ENCODE data around the gene TSHZ2.

The TSHZ2 gene

GRCh38 chr20:53349730-53350129, 377.6 kb downstream of the TSHZ2 start:
- Histone ChIP-seq H4K20me1 (ENCODE audit: insufficient read depth, low read length) (no peaks in the 10 kb centered on the region), H3K9me3 (ENCODE audit: insufficient read depth, low read length) (peaks cover 5% of the 10 kb centered on the region; the same call in 1 of the 2 replicates), H3K79me2 (ENCODE audit: low read length) (no peaks in the 10 kb centered on the region), H3K4me3 (ENCODE audit: low read length) (no peak overlapping the region), H3K9ac (ENCODE audit: low read length) (no peak overlapping the region), H3K4me2 (ENCODE audit: low read length) (no peak overlapping the region), H3K27ac (ENCODE audit: low read length) (no peak overlapping the region), H3K27me3 (ENCODE audit: low read depth, low read length) (0 out of 2 replicates have a peak, but pooled peaks cover 3% of the 10 kb centered on the region), H2AFZ (ENCODE audit: low read depth, low read length) (no peak overlapping the region), H3K36me3 (replicated peaks; ENCODE audit: low read depth, low read length) (peaks cover 7% of the 10 kb centered on the region), H3K4me1 (ENCODE audit: low read length) (peaks cover 30% of the 10 kb centered on the region)
- TF ChIP-seq EZH2phosphoT487 (IDR thresholded peaks at IDR 0.05; ENCODE audit: low read depth) (no peak), CTCF (IDR thresholded peaks at IDR 0.05; ENCODE audit: low read depth, low read length) (no peak)

GRCh38 chr20:53352727-53353440, 380.7 kb downstream of the TSHZ2 start:
- Histone ChIP-seq H3K9me3 (ENCODE audit: insufficient read depth, low read length) (peaks cover 21% of the 10 kb centered on the region), H3K9ac (ENCODE audit: low read length) (no peak overlapping the region), H3K79me2 (ENCODE audit: low read length) (no peaks in the 10 kb centered on the region), H3K36me3 (replicated peaks; ENCODE audit: low read depth, low read length) (peaks cover 25% of the 10 kb centered on the region), H3K27ac (ENCODE audit: low read length) (no peak overlapping the region), H3K27me3 (ENCODE audit: low read depth, low read length) (0 out of 2 replicates have a peak, but pooled peaks cover 3% of the 10 kb centered on the region), H3K4me2 (ENCODE audit: low read length) (no peak overlapping the region), H3K4me1 (ENCODE audit: low read length) (peaks cover 21% of the 10 kb centered on the region), H2AFZ (ENCODE audit: low read depth, low read length) (no peak overlapping the region), H3K4me3 (ENCODE audit: low read length) (no peak overlapping the region), H4K20me1 (ENCODE audit: insufficient read depth, low read length) (no peaks in the 10 kb centered on the region)
- no peak for TF ChIP-seq CTCF (IDR thresholded peaks at IDR 0.05; ENCODE audit: low read depth, low read length)
- no peak for TF ChIP-seq EZH2phosphoT487 (IDR thresholded peaks at IDR 0.05; ENCODE audit: low read depth)

GRCh38 chr20:53354314-53354713, 382.2 kb downstream of the TSHZ2 start:
- peak overlapping the region; percentile 60 for H3K27ac ChIP-seq (ENCODE audit: low read length)
- TF ChIP-seq CTCF (IDR thresholded peaks at IDR 0.05; ENCODE audit: low read depth, low read length), result no peak
- TF ChIP-seq EZH2phosphoT487 (IDR thresholded peaks at IDR 0.05; ENCODE audit: low read depth), result no peak
- H3K79me2 ChIP-seq (ENCODE audit: low read length), result no peaks in the 10 kb centered on the region
- peaks cover 21% of the 10 kb centered on the region for H3K4me1 ChIP-seq (ENCODE audit: low read length)
- H3K4me2 ChIP-seq (ENCODE audit: low read length), result peak overlapping the region; percentile 68
- H4K20me1 ChIP-seq (ENCODE audit: insufficient read depth, low read length), result no peaks in the 10 kb centered on the region
- peaks cover 21% of the 10 kb centered on the region for H3K9me3 ChIP-seq (ENCODE audit: insufficient read depth, low read length)
- H3K9ac ChIP-seq (ENCODE audit: low read length), result no peak overlapping the region
- H3K27me3 ChIP-seq (ENCODE audit: low read depth, low read length), result no peaks in the 10 kb centered on the region
- H3K4me3 ChIP-seq (ENCODE audit: low read length), result peak overlapping the region; percentile 43
- H2AFZ ChIP-seq (ENCODE audit: low read depth, low read length), result no peak overlapping the region
- peaks cover 25% of the 10 kb centered on the region for H3K36me3 ChIP-seq (replicated peaks; ENCODE audit: low read depth, low read length)

- Histone ChIP-seq H3K4me1 (ENCODE audit: low read length) (peaks cover 21% of the 10 kb centered on the region), H3K9me3 (ENCODE audit: insufficient read depth, low read length) (peaks cover 16% of the 10 kb centered on the region), H3K4me2 (ENCODE audit: low read length) (no peak overlapping the region), H3K79me2 (ENCODE audit: low read length) (no peaks in the 10 kb centered on the region), H3K36me3 (replicated peaks; ENCODE audit: low read depth, low read length) (peaks cover 21% of the 10 kb centered on the region), H3K27ac (ENCODE audit: low read length) (no peak overlapping the region), H4K20me1 (ENCODE audit: insufficient read depth, low read length) (no peaks in the 10 kb centered on the region), H3K27me3 (ENCODE audit: low read depth, low read length) (no peaks in the 10 kb centered on the region), H2AFZ (ENCODE audit: low read depth, low read length) (no peak overlapping the region), H3K9ac (ENCODE audit: low read length) (no peak overlapping the region), H3K4me3 (ENCODE audit: low read length) (no peak overlapping the region)
- TF ChIP-seq EZH2phosphoT487 (IDR thresholded peaks at IDR 0.05; ENCODE audit: low read depth) (no peak), CTCF (IDR thresholded peaks at IDR 0.05; ENCODE audit: low read depth, low read length) (no peak)
Observed at GRCh38 chr20:53355790-53356189, 383.6 kb downstream of the TSHZ2 start.
